OCI-LY3 (cell line): ENCODE data around the gene PTPRD.

ENCODE experiments used
- H2AFZ ChIP-seq: fragments of 200-600, 300-600 bp; shearing (Covaris generic); 2 replicates; pipeline ENCODE4 v1.6.0; 2014; ENCODE audit warnings: antibody characterized with exemption, low read depth, low read length
- H3K27ac ChIP-seq: fragments of 200-600, 300-600 bp; sonication (generic); 2 replicates; pipeline ENCODE4 v1.5.1; 2014; ENCODE audit warnings: mild to moderate bottlenecking, low read length, moderate library complexity, mixed read lengths
- H3K27me3 ChIP-seq: fragments of 200-600, 300-600 bp; sonication (generic); 2 replicates; pipeline ENCODE4 v1.6.1; 2014; ENCODE audit warnings: low read depth, low read length, mixed read lengths
- H3K36me3 ChIP-seq: fragments of 200-600, 300-600 bp; sonication (generic); replicated peaks from 2 replicates; pipeline ENCODE3; 2014; ENCODE audit warnings: low read depth, low read length, mixed read lengths
- H3K4me1 ChIP-seq: fragments of 300-600, 200-600 bp; sonication (generic); 2 replicates; pipeline ENCODE4 v1.6.1; 2014; ENCODE audit warnings: low read length, mixed read lengths
- H3K4me2 ChIP-seq: fragments of 200-600, 300-600 bp; sonication (generic); 2 replicates; pipeline ENCODE4 v1.6.1; 2014; ENCODE audit warnings: low read length, mixed read lengths
- H3K4me3 ChIP-seq: fragments of 300-600, 200-600 bp; sonication (generic); 2 replicates; pipeline ENCODE4 v1.5.1; 2014; ENCODE audit warnings: antibody characterized with exemption, mild to moderate bottlenecking, low read length, moderate library complexity
- H3K79me2 ChIP-seq: fragments of 300-600, 200-600 bp; shearing (Covaris generic); 2 replicates; pipeline ENCODE4 v1.6.1; 2014; ENCODE audit warnings: mild to moderate bottlenecking, low read length, mixed read lengths
- H3K9ac ChIP-seq: fragments of 300-600, 200-600 bp; shearing (Covaris generic); 2 replicates; pipeline ENCODE4 v1.6.0; 2014; ENCODE audit warnings: mild to moderate bottlenecking, low read length, moderate library complexity
- H3K9me3 ChIP-seq: fragments of 200-600, 300-600 bp; shearing (Covaris generic); 2 replicates; pipeline ENCODE4 v1.6.1; 2014; ENCODE audit warnings: low read length, mixed read lengths; ENCODE audit not compliant: insufficient read depth
- H4K20me1 ChIP-seq: fragments of 200-600, 300-600 bp; sonication (generic); 2 replicates; pipeline ENCODE4 v1.6.1; 2016; ENCODE audit warnings: low read length, mixed read lengths; ENCODE audit not compliant: insufficient read depth
- CTCF ChIP-seq: fragments of 200-600, 300-600 bp; sonication (generic); IDR thresholded peaks from 2 replicates; pipeline ENCODE4 v1.5.1; 2014; ENCODE audit warnings: antibody characterized with exemption, low read length, low read depth
- EZH2phosphoT487 ChIP-seq: fragments of 200-600 bp; shearing (Covaris generic); IDR thresholded peaks from 2 replicates; pipeline ENCODE4 v1.6.1; 2018; ENCODE audit warnings: antibody characterized with exemption, mixed run types, low read depth

PTPRD gene

GRCh38 chr9:9917400-9917799 lies 695.4 kb downstream of the PTPRD start:
- no peaks in the 10 kb centered on the region for H4K20me1 ChIP-seq
- H3K27ac ChIP-seq: no peak overlapping the region
- H2AFZ ChIP-seq: no peak overlapping the region
- H3K9me3 ChIP-seq: no peaks in the 10 kb centered on the region
- H3K4me2 ChIP-seq: no peak overlapping the region
- H3K36me3 ChIP-seq: no peaks in the 10 kb centered on the region
- H3K27me3 ChIP-seq: no peaks in the 10 kb centered on the region; the same call in 1 of the 2 replicates
- no peak overlapping the region for H3K9ac ChIP-seq
- H3K4me3 ChIP-seq: no peak overlapping the region
- no peak for TF ChIP-seq EZH2phosphoT487
- H3K79me2 ChIP-seq: no peaks in the 10 kb centered on the region
- peaks cover under 1% of the 10 kb centered on the region for H3K4me1 ChIP-seq

GRCh38 chr9:9914174-9914573 lies 698.6 kb downstream of the PTPRD start:
- Histone ChIP-seq H3K4me2 (no peak overlapping the region), H3K9ac (no peak overlapping the region), H3K9me3 (no peaks in the 10 kb centered on the region), H3K4me3 (no peak overlapping the region), H3K27ac (no peak overlapping the region), H2AFZ (no peak overlapping the region), H3K4me1 (peaks cover 4% of the 10 kb centered on the region; the same call in 1 of the 2 replicates), H3K79me2 (no peaks in the 10 kb centered on the region), H4K20me1 (no peaks in the 10 kb centered on the region), H3K36me3 (no peaks in the 10 kb centered on the region), H3K27me3 (no peaks in the 10 kb centered on the region)
- TF ChIP-seq CTCF (no peak), EZH2phosphoT487 (no peak)

- H3K4me2 ChIP-seq: no peak overlapping the region
- H3K4me1 ChIP-seq: peaks cover 4% of the 10 kb centered on the region; the same call in 1 of the 2 replicates
- no peaks in the 10 kb centered on the region for H3K79me2 ChIP-seq
- no peak overlapping the region for H3K27ac ChIP-seq
- no peaks in the 10 kb centered on the region for H4K20me1 ChIP-seq
- no peak overlapping the region for H3K9ac ChIP-seq
- no peak overlapping the region for H3K4me3 ChIP-seq
- H3K36me3 ChIP-seq: no peaks in the 10 kb centered on the region
- H3K27me3 ChIP-seq: no peaks in the 10 kb centered on the region
- H3K9me3 ChIP-seq: no peaks in the 10 kb centered on the region
- no peak for TF ChIP-seq CTCF
- TF ChIP-seq EZH2phosphoT487: no peak
- H2AFZ ChIP-seq: no peak overlapping the region
Observed at GRCh38 chr9:9913276-9913832, 699.4 kb downstream of the PTPRD start.

- TF ChIP-seq EZH2phosphoT487 (no peak), CTCF (peak; percentile 67)
- Histone ChIP-seq H3K36me3 (no peaks in the 10 kb centered on the region), H3K4me3 (no peak overlapping the region), H3K27me3 (no peaks in the 10 kb centered on the region), H2AFZ (no peak overlapping the region), H3K9me3 (no peaks in the 10 kb centered on the region), H3K79me2 (no peaks in the 10 kb centered on the region), H3K4me1 (peaks cover 4% of the 10 kb centered on the region; the same call in 1 of the 2 replicates), H4K20me1 (no peaks in the 10 kb centered on the region), H3K9ac (no peak overlapping the region), H3K4me2 (0 out of 2 replicates have a peak overlapping the region, but pooled peaks have one; percentile 15), H3K27ac (no peak overlapping the region)
Observed at GRCh38 chr9:9912459-9912858, 700.3 kb downstream of the PTPRD start.
